ENCODE results near the gene CRB2. TPM values are rescaled to one million over a fixed set of nuclear protein-coding genes. Genes with fewer than 3 reads are reported as not detected.

The CRB2 gene
- total and polyA plus RNA-seq, 2 of the 13 experiments (the other 11 are each of a cell fraction or from before 2014, with no cell fraction given) = 0.01 to 0.29 TPM

DNA sequence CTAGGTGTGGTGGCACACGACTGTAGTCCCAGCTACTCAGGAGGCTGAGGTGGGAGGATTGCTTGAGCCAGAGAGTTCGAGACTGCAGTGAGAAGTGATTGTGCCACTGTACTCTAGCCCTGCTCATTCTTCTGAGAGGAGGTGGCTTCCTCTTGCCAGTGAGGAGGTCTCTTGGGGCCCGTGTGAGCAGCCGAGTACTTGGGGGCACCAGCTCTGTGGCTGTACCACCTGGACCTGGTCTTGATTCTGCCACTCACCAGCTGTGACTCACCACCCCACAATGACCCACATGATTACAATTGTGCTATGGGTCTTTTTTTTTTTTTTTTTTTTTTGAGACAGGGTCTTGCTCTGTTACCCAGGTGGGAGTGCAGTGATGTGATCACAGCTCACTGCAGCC lies 18.0 kb upstream of the CRB2 start:
- Histone ChIP-seq H3K4me3 (replicated peaks in 1 of 3; ENCODE audit: insufficient read depth in 1 of 3, low read depth in 2 of 3, low read length in 3 of 3) (no peak overlapping the region), H3K27me3 (ENCODE audit: control insufficient read depth in 1 of 2, insufficient read depth in 2 of 2, low read length in 2 of 2) (peaks cover 0 to 32% of the 10 kb centered on the region in 2 experiments; a peak in 3 of 5 replicates), H3K27ac (ENCODE audit: extremely low read length, insufficient read depth, low read length) (no peak overlapping the region), H3K36me3 (replicated peaks in 1 of 2; ENCODE audit: control insufficient read depth in 1 of 2, insufficient read depth in 2 of 2, low read length in 2 of 2) (no peaks in the 10 kb centered on the region), H3K4me1 (ENCODE audit: insufficient read depth, low read length) (peaks cover 47% of the 10 kb centered on the region), H3K9me3 (ENCODE audit: low read length) (no peaks in the 10 kb centered on the region), H3K4me2 (ENCODE audit: low read depth, low read length) (no peak overlapping the region), H2AFZ (ENCODE audit: low read length) (no peak overlapping the region), H3K9ac (ENCODE audit: insufficient read depth, low read depth, low read length) (no peak overlapping the region), H4K20me1 (ENCODE audit: insufficient read depth, low read length) (no peaks in the 10 kb centered on the region), H3K79me2 (ENCODE audit: insufficient read depth, low read length) (no peaks in the 10 kb centered on the region)
- intact Hi-C loops (cut with micrococcal nuclease; ENCODE audit: unreplicated experiment) (no loop called here), in situ Hi-C loops (cut with HindIII; ENCODE audit: extremely low pct_ligation_motif_present, low pct_unique_long_range_greater_than_20kb) (no loop called here)
- CTCF ChIA-PET (ENCODE audit: low intra/inter-chr PET ratio, low total read pairs) = no interaction called here
- 38% methylated on average over 3 of the region's 4 CpGs for WGBS (ENCODE audit: low lambda C conversion rate)
- FAIRE-seq (no peak), DNase-seq (ENCODE audit: low spot score) (no peak), ATAC-seq (no peak)
- BruUV-seq (replicated peaks) = no TSS peak
- POLR2A ChIA-PET = no interaction called here
- TF ChIP-seq MED1 (CRISPR knock-in tag; IDR thresholded peaks at IDR 0.05) (no peak), ZNF24 (IDR thresholded peaks at IDR 0.05) (no peak), SSRP1 (CRISPR knock-in tag; IDR thresholded peaks at IDR 0.05) (no peak), ZNF7 (CRISPR knock-in tag; IDR thresholded peaks at IDR 0.05) (no peak), GLI4 (CRISPR knock-in tag; IDR thresholded peaks at IDR 0.05; ENCODE audit: borderline replicate concordance) (no peak), CREM (IDR thresholded peaks at IDR 0.05) (no peak), CREM (CRISPR knock-in tag; IDR thresholded peaks at IDR 0.05) (no peak), RORA (CRISPR knock-in tag; IDR thresholded peaks at IDR 0.05) (no peak), ATF7 (IDR thresholded peaks at IDR 0.05) (no peak), ATF7 (CRISPR knock-in tag; IDR thresholded peaks at IDR 0.05) (no peak), ZNF567 (CRISPR knock-in tag; IDR thresholded peaks at IDR 0.05; ENCODE audit: borderline replicate concordance) (no peak), LCORL (IDR thresholded peaks at IDR 0.05) (no peak), LCORL (CRISPR knock-in tag; IDR thresholded peaks at IDR 0.05) (no peak), GATAD2A (CRISPR knock-in tag; IDR thresholded peaks at IDR 0.05) (no peak), SMARCE1 (IDR thresholded peaks at IDR 0.05; ENCODE audit: borderline replicate concordance) (no peak)
- TF ChIP-seq, protein P1, sequence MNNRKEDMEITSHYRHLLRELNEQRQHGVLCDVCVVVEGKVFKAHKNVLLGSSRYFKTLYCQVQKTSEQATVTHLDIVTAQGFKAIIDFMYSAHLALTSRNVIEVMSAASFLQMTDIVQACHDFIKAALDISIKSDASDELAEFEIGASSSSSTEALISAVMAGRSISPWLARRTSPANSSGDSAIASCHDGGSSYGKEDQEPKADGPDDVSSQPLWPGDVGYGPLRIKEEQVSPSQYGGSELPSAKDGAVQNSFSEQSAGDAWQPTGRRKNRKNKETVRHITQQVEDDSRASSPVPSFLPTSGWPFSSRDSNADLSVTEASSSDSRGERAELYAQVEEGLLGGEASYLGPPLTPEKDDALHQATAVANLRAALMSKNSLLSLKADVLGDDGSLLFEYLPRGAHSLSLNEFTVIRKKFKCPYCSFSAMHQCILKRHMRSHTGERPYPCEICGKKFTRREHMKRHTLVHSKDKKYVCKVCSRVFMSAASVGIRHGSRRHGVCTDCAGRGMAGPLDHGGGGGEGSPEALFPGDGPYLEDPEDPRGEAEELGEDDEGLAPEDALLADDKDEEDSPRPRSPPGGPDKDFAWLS (CRISPR knock-in tag; IDR thresholded peaks at IDR 0.05; ENCODE audit: borderline replicate concordance) = no peak
- TF ChIP-seq, protein P2, sequence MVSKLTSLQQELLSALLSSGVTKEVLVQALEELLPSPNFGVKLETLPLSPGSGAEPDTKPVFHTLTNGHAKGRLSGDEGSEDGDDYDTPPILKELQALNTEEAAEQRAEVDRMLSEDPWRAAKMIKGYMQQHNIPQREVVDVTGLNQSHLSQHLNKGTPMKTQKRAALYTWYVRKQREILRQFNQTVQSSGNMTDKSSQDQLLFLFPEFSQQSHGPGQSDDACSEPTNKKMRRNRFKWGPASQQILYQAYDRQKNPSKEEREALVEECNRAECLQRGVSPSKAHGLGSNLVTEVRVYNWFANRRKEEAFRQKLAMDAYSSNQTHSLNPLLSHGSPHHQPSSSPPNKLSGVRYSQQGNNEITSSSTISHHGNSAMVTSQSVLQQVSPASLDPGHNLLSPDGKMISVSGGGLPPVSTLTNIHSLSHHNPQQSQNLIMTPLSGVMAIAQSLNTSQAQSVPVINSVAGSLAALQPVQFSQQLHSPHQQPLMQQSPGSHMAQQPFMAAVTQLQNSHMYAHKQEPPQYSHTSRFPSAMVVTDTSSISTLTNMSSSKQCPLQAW (CRISPR knock-in tag; IDR thresholded peaks at IDR 0.05) = no peak
- TF ChIP-seq, protein P3, sequence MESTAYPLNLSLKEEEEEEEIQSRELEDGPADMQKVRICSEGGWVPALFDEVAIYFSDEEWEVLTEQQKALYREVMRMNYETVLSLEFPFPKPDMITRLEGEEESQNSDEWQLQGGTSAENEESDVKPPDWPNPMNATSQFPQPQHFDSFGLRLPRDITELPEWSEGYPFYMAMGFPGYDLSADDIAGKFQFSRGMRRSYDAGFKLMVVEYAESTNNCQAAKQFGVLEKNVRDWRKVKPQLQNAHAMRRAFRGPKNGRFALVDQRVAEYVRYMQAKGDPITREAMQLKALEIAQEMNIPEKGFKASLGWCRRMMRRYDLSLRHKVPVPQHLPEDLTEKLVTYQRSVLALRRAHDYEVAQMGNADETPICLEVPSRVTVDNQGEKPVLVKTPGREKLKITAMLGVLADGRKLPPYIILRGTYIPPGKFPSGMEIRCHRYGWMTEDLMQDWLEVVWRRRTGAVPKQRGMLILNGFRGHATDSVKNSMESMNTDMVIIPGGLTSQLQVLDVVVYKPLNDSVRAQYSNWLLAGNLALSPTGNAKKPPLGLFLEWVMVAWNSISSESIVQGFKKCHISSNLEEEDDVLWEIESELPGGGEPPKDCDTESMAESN (CRISPR knock-in tag; conservative IDR thresholded peaks at IDR 0.05) = no peak
